ENCODE results near the gene CCT5. TPM values are rescaled to one million over a fixed set of nuclear protein-coding genes. Genes with fewer than 3 reads are reported as not detected.

Gene CCT5
- polyA plus RNA-seq, 3 donors, result 142 to 236 (median 229) TPM

DNA sequence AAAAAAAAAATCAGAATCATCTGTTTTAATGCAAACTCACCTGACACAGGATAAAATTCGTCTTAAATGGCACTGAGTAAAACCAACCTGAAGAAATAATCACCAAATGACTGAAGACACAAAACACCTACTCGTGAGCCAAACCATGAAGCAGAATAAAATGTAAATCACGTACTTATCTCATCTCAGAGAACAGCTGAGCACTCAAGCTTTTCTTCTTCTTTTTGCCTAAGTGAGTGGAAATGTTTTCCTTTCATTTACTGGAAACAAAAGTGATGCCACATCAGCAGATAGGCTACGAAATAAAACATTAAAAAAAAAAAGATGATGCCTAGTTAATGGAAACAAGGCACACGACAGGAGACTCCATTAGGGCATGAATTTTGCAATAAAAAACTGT, 36.8 kb upstream of the CCT5 start:
- H3K4me1 ChIP-seq (ENCODE audit: control insufficient read depth in 1 of 2, insufficient read depth in 2 of 2, low read length in 2 of 2), result no peaks in the 10 kb centered on the region
- no peaks in the 10 kb centered on the region for H3K79me2 ChIP-seq (ENCODE audit: insufficient read depth, low read length)
- H3K27me3 ChIP-seq (ENCODE audit: control insufficient read depth in 2 of 2, insufficient read depth in 2 of 2, low read length in 2 of 2), result no peaks in the 10 kb centered on the region
- H3K4me3 ChIP-seq (replicated peaks in 1 of 3; ENCODE audit: low read depth in 2 of 3, low read length in 3 of 3), result no peak overlapping the region
- no peaks in the 10 kb centered on the region for H3K4me1 Mint-ChIP-seq
- no peak for DNase-seq
- H3K4me2 ChIP-seq (replicated peaks; ENCODE audit: extremely low read depth, low read length, poor library complexity, severe bottlenecking), result no peak overlapping the region
- 90% methylated on average over 1 of the region's 5 CpGs for whole genome bisulfite sequencing (ENCODE audit: insufficient coverage)
- TF ChIP-seq, protein P1, sequence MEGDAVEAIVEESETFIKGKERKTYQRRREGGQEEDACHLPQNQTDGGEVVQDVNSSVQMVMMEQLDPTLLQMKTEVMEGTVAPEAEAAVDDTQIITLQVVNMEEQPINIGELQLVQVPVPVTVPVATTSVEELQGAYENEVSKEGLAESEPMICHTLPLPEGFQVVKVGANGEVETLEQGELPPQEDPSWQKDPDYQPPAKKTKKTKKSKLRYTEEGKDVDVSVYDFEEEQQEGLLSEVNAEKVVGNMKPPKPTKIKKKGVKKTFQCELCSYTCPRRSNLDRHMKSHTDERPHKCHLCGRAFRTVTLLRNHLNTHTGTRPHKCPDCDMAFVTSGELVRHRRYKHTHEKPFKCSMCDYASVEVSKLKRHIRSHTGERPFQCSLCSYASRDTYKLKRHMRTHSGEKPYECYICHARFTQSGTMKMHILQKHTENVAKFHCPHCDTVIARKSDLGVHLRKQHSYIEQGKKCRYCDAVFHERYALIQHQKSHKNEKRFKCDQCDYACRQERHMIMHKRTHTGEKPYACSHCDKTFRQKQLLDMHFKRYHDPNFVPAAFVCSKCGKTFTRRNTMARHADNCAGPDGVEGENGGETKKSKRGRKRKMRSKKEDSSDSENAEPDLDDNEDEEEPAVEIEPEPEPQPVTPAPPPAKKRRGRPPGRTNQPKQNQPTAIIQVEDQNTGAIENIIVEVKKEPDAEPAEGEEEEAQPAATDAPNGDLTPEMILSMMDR (IDR thresholded peaks at IDR 0.05), result no peak
- H3K9ac ChIP-seq (ENCODE audit: insufficient read depth, low read length, poor library complexity, severe bottlenecking), result no peak overlapping the region
- intact Hi-C loops (cut with micrococcal nuclease), result no loop called here
- H3K27ac ChIP-seq (ENCODE audit: low read depth in 1 of 2, low read length in 2 of 2), result no peak overlapping the region
- no peaks in the 10 kb centered on the region for H3K9me3 ChIP-seq (replicated peaks in 1 of 2; ENCODE audit: control insufficient read depth in 1 of 2, insufficient read depth in 1 of 2, low read length in 2 of 2)
- peaks cover 0 to 4% (median 2%) of the 10 kb centered on the region in 7 donors for H3K9me3 Mint-ChIP-seq
- no peak overlapping the region for H3K27ac Mint-ChIP-seq
- no peaks in the 10 kb centered on the region for H4K20me1 ChIP-seq (ENCODE audit: insufficient read depth, low read length)
- no peaks in the 10 kb centered on the region for H3K36me3 ChIP-seq (replicated peaks in 1 of 2; ENCODE audit: control insufficient read depth in 1 of 2, insufficient read depth in 2 of 2, low read length in 2 of 2)
- H2AFZ ChIP-seq (ENCODE audit: insufficient read depth, low read depth, low read length, poor library complexity, severe bottlenecking), result no peak overlapping the region
- H3K4me3 Mint-ChIP-seq, result no peak overlapping the region
- peaks cover 4 to 6% of the 10 kb centered on the region in 2 donors for H3K36me3 Mint-ChIP-seq
- peaks cover 1 to 2% (median 1%) of the 10 kb centered on the region in 3 donors for H3K27me3 Mint-ChIP-seq (ENCODE audit: low read depth in 3 of 3)

DNA sequence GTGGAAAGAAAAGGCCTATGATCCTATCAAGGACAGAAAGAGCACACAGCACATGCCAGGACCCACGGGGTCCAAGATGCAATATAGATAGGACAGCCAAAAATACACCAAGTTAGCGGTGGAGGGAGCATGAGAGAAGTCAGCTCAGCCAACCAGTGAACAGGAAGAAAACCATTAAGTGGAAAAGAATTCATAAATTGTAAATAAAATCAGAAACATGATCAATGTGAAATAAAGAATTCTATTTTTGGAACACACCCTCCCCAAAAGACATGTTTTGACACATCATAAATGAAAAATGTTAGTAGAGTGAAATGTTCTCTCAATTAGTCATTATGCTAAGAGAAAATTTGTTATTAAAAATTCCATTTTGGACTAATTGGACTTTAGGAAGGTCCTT, 36.0 kb upstream of the CCT5 start:
- 100% methylated on average over 1 of the region's 2 CpGs for WGBS (ENCODE audit: insufficient coverage)

More for the DNA sequence above, 36.0 kb upstream of the CCT5 start:
- H3K27ac Mint-ChIP-seq, result no peak overlapping the region
- Histone ChIP-seq H3K4me1 (ENCODE audit: control insufficient read depth in 1 of 2, insufficient read depth in 2 of 2, low read length in 2 of 2) (no peaks in the 10 kb centered on the region), H3K79me2 (ENCODE audit: insufficient read depth, low read length) (no peaks in the 10 kb centered on the region), H3K9ac (ENCODE audit: insufficient read depth, low read length, poor library complexity, severe bottlenecking) (no peak overlapping the region), H4K20me1 (ENCODE audit: insufficient read depth, low read length) (no peaks in the 10 kb centered on the region), H3K27me3 (ENCODE audit: control insufficient read depth in 2 of 2, insufficient read depth in 2 of 2, low read length in 2 of 2) (no peaks in the 10 kb centered on the region), H2AFZ (ENCODE audit: insufficient read depth, low read depth, low read length, poor library complexity, severe bottlenecking) (no peak overlapping the region), H3K36me3 (replicated peaks in 1 of 2; ENCODE audit: control insufficient read depth in 1 of 2, insufficient read depth in 2 of 2, low read length in 2 of 2) (no peaks in the 10 kb centered on the region), H3K27ac (ENCODE audit: low read depth in 1 of 2, low read length in 2 of 2) (no peak overlapping the region), H3K4me3 (replicated peaks in 1 of 3; ENCODE audit: low read depth in 2 of 3, low read length in 3 of 3) (no peak overlapping the region), H3K9me3 (replicated peaks in 1 of 2; ENCODE audit: control insufficient read depth in 1 of 2, insufficient read depth in 1 of 2, low read length in 2 of 2) (no peaks in the 10 kb centered on the region), H3K4me2 (replicated peaks; ENCODE audit: extremely low read depth, low read length, poor library complexity, severe bottlenecking) (no peak overlapping the region)
- peaks cover 0 to 6% of the 10 kb centered on the region in 2 donors for H3K36me3 Mint-ChIP-seq
- H3K9me3 Mint-ChIP-seq, result peaks cover 0 to 4% (median 0%) of the 10 kb centered on the region in 7 donors
- no peak overlapping the region for H3K4me3 Mint-ChIP-seq
- TF ChIP-seq, protein P1 (IDR thresholded peaks at IDR 0.05), result no peak
- intact Hi-C loops (cut with micrococcal nuclease), result no loop called here
- no peak for DNase-seq
- peaks cover 1 to 2% (median 1%) of the 10 kb centered on the region in 3 donors for H3K27me3 Mint-ChIP-seq (ENCODE audit: low read depth in 3 of 3)
- H3K4me1 Mint-ChIP-seq, result no peaks in the 10 kb centered on the region

All from CD14-positive monocyte (primary cell).